ENCODE measurements around the gene ARID4A.

Gene ARID4A

DNA sequence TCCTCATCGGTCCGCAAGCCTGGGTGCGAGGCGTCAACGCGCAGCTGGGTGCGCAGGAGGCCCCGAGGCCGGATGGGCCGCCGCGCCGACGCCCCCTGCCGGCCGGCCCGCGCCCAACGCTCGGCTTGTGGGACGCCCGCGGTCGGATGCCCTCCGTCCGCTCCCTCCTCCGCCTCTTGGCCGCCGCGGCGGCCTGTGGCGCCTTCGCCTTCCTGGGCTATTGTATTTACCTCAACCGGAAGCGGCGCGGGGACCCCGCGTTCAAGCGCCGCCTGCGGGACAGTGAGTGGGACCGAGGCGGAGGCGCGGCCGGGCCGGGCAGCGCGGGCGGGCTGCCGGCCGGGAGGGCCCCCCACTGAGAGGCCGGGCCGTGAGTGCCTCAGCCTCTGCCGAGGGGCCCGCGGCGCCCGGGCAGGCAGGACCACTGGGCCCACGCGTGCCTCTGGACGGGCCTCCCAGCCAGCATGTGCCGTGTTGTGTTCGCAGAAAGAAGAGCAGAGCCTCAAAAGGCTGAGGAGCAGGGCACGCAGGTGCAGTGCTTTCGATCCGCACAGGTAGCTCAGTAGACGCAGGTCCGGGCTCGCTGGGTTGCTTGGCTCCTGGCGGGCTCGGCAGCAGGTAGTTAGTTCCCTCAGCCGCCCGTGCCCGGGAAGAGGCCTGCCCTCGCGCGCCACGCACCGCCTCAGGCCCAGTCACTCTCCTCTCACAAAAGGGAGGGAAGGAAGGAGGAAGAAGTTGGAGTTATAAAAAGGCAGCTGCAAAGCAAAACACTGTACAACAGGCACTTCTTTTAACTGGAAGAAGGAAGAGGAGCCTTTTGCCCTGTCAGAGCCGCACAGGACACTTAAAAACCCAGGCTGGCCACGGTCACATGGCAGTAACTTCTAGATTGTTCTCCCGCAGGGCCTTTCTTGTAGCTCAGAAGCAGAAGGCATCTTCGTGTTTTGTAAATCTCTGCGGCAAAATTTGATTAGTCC, 97.7 kb downstream of the ARID4A start, which contains the start of gene TOMM20L:
TSS of gene TOMM20L (plus strand) at position 119 of the 977 bp plus-strand sequence. CDS start at position 147, 28 bp downstream.
- CTCF ChIA-PET, result interaction anchor here (0.7 to 6.0 kb wide), 31 partner anchors 9 to 288 kb away, joined by 3 to 48 read pairs (median 4); partner anchors contain the start of genes ARID4A, KIAA0586 and TIMM9
- POLR2A ChIA-PET, result no interaction called here
- TF ChIP-seq, protein P1, sequence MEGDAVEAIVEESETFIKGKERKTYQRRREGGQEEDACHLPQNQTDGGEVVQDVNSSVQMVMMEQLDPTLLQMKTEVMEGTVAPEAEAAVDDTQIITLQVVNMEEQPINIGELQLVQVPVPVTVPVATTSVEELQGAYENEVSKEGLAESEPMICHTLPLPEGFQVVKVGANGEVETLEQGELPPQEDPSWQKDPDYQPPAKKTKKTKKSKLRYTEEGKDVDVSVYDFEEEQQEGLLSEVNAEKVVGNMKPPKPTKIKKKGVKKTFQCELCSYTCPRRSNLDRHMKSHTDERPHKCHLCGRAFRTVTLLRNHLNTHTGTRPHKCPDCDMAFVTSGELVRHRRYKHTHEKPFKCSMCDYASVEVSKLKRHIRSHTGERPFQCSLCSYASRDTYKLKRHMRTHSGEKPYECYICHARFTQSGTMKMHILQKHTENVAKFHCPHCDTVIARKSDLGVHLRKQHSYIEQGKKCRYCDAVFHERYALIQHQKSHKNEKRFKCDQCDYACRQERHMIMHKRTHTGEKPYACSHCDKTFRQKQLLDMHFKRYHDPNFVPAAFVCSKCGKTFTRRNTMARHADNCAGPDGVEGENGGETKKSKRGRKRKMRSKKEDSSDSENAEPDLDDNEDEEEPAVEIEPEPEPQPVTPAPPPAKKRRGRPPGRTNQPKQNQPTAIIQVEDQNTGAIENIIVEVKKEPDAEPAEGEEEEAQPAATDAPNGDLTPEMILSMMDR (IDR thresholded peaks at IDR 0.05; ENCODE audit: insufficient read depth, low read length, missing control alignments), result peak; percentile 45
- peak within 1 kb of the TSS; percentile 56 for H3K4me3 ChIP-seq (ENCODE audit: low read depth, low read length)
- DNase-seq (ENCODE audit: low read depth, low spot score), result no peak

DNA sequence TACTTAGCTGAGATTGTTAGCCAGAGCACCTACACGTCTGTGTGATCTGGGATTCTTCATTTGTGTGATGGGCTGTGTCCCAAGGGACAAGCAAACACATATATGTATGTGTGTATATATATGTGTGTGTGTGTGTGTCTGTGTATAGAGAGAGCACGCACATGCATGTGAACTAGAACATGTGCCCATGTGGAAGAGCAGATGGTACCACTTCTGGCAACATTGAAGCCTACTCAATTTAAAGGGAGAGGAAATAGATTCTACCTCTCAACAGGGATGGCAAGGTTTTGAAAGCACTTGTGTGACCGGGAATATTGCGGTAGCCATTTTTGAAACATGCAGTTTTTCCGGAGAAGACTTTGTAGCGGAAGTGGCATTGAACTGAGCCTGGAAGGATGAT, 98.8 kb downstream of the ARID4A start:
- POLR2A ChIA-PET, result no interaction called here

DNA sequence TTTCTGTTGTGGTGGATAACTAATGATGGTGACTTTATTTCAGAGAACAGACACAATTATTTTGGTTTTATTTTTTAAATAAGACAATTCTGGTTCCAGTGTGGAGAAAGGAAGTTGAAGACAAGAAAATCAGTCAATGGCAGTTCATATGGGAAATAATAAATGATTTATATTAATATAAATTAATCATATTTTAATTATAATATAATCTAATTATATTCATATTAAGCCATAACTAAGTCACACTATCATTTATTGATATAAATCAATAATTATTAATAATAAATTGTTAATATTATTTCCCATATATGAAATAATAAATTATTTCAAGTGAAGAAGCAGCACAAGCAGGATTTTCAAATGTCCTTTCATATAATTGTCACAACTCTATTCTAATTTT, 100.1 kb downstream of the ARID4A start:
- POLR2A ChIA-PET, result no interaction called here
- no peak for DNase-seq (ENCODE audit: low read depth, low spot score)
- CTCF ChIA-PET, result interaction anchor here (0.9 to 6.0 kb wide), 4 partner anchors 11 to 321 kb away, joined by 3 to 48 read pairs (median 20); no protein-coding TSS in a partner anchor
- TF ChIP-seq, protein P1 (IDR thresholded peaks at IDR 0.05; ENCODE audit: insufficient read depth, low read length, missing control alignments), result no peak
- H3K4me3 ChIP-seq (ENCODE audit: low read depth, low read length), result no peak overlapping the region

More for the DNA sequence above, 98.8 kb downstream of the ARID4A start:
- H3K4me3 ChIP-seq (ENCODE audit: low read depth, low read length), result no peak overlapping the region
- no peak for DNase-seq (ENCODE audit: low read depth, low spot score)
- CTCF ChIA-PET, result interaction anchor here (1.0 to 6.0 kb wide), 14 partner anchors 9 to 289 kb away, joined by 3 to 48 read pairs (median 9); partner anchors contain the start of genes ARID4A, KIAA0586 and TIMM9
- TF ChIP-seq, protein P1 (IDR thresholded peaks at IDR 0.05; ENCODE audit: insufficient read depth, low read length, missing control alignments), result no peak

- H3K4me3 ChIP-seq (ENCODE audit: low read depth, low read length), result no peak overlapping the region
- DNase-seq (ENCODE audit: low read depth, low spot score), result no peak
- TF ChIP-seq, protein P1 (IDR thresholded peaks at IDR 0.05; ENCODE audit: insufficient read depth, low read length, missing control alignments), result no peak
- ChIA-PET CTCF (interaction anchor here (0.9 to 5.1 kb wide), 4 partner anchors 11 to 322 kb away, joined by 3 to 35 read pairs (median 4); no protein-coding TSS in a partner anchor), POLR2A (no interaction called here)
Measured at GRCh38 chr14:58398895-58399294, 100.5 kb downstream of the ARID4A start.

DNA sequence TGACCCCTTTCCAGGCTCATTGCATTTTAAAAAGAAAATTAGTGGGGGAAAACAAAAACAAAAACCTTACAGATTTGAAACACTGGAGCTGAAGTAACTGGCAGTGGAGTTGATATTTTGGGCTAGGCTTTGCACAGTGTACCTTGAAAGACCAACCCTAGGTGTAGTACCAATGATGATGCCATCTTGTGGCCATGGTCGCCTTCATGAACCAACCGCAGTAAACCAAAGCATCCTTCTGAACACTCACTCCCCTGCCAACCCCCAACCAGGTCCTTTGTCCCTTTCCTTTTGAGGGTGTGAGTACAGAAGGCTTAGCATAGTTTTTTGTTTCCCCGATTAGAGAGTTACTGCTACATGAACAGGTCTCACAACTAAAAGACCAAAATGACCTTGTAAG, 103.2 kb downstream of the ARID4A start:
- no peak for DNase-seq (ENCODE audit: low read depth, low spot score)
- H3K4me3 ChIP-seq (ENCODE audit: low read depth, low read length), result no peak overlapping the region
- CTCF ChIA-PET, result interaction anchor here (1.7 kb wide), 1 partner anchor 9 kb away, joined by 4 read pairs; no protein-coding TSS in a partner anchor
- POLR2A ChIA-PET, result no interaction called here
- TF ChIP-seq, protein P1 (IDR thresholded peaks at IDR 0.05; ENCODE audit: insufficient read depth, low read length, missing control alignments), result no peak
